ENCODE data around the gene SOHLH1.

GRCh38 chr9:135726138-135726853, 27.0 kb upstream of the SOHLH1 start:
- TF ChIP-seq, protein P1, sequence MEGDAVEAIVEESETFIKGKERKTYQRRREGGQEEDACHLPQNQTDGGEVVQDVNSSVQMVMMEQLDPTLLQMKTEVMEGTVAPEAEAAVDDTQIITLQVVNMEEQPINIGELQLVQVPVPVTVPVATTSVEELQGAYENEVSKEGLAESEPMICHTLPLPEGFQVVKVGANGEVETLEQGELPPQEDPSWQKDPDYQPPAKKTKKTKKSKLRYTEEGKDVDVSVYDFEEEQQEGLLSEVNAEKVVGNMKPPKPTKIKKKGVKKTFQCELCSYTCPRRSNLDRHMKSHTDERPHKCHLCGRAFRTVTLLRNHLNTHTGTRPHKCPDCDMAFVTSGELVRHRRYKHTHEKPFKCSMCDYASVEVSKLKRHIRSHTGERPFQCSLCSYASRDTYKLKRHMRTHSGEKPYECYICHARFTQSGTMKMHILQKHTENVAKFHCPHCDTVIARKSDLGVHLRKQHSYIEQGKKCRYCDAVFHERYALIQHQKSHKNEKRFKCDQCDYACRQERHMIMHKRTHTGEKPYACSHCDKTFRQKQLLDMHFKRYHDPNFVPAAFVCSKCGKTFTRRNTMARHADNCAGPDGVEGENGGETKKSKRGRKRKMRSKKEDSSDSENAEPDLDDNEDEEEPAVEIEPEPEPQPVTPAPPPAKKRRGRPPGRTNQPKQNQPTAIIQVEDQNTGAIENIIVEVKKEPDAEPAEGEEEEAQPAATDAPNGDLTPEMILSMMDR (conservative IDR thresholded peaks at IDR 0.05), result no peak
- TF ChIP-seq EZH2 (IDR thresholded peaks at IDR 0.05; ENCODE audit: low read depth), result no peak
